Raji (cell line): ENCODE results near the gene PPP2R3A.

Experiments
- POLR2A ChIP-seq: IDR thresholded peaks from 2 replicates; pipeline ENCODE4 v1.6.1; 2011; ENCODE audit warnings: low read depth, low read length, control low read depth; ENCODE audit not compliant: insufficient read depth

The PPP2R3A gene

DNA sequence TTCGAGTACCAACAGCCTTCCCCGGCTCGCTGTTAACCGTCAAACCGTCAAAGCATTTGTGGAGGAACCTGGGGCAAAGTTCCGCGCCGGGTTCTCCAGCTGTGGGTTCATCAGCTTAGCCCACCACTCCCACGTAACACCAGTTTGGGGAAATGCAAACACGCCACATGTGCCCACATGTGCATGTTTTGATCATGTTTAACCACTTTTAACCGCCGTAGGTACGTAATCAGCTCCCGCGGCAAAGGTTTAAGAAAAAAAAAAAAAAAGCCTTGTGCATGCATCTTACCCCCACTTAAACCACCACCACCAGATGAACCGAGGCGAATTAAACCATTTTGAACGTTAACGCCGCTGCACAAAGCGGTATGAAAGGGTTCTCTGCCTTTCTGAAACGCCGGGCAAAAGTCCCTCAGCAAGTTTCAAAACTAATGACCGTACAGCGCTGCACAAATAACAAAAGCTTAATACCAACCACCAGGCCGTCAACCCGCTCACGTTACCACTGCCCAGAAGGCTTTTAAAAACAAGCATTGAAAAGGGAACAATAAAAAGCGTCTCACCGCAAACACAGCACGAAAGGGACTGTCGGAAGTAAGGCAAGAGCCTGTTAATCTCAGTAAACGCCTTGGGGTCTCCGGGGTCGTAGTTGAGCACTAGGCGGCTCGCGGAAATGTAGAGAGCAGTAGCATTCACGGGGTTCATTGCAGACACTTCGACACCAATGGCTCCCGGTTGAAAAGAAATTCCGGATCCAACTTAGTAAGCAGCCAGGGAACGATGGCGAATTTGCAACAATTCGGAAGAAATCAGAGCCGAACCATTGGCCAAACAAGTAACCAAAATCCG is 229.1 kb downstream of the PPP2R3A start:
- TF ChIP-seq POLR2A: no peak

DNA sequence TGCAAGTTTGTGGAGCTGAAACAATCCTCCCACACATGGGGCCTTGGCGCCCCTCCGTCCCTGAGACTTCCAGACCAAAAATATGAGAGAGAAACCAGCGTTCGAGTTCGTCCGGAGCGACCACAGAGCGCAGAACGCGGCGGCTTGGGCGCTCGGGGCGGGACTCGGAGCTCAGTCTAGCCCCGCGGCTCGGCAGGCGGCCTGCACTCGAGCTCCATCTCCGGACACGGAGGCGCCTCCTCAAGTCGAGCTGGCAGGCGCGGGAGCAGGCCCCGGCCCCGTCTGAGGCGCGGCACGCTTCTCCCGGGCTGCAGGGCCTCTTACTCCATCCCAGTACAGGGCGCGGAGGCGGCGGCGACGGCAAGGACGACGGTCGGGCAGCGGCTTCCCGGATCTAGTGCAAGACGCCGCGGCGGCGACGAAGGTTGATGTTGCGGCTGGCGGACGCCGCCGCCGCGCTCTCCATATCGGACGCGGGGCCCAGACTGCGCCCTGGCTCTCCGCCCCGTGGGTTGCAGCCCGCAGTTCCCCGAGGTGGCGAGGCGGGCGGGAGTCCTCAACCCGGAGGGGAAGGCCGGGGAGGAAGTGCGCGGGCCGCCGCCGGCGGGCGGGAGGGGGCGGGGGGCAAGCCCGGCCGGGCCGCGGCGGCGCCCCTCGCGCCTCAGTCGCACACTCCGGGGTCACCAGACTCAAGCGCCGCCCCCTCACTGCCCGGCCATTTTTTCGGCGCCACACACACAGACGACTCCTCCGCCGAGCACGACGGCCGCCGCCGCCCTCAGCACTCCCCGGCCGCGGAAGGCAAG is 229.9 kb downstream of the PPP2R3A start:
- no peak for TF ChIP-seq POLR2A

DNA sequence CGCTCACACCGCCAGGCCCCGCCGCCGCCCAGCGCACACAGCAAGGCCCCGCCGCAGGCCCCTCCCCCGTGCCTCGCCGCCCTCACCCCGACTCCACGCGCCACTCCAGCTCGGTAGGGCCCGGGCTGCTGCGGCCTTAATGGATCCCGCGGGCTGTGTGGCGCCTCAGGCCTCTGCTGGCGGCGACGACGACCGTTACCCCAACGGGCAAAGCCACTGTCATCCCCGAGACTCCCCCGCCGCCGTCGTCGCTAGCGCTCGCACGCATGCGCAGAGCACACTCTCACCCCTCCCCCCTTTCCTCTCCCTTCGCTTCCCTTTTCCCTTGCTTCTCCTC is 230.5 kb downstream of the PPP2R3A start, which contains the start of gene MSL2:
Gene MSL2 (minus strand): TSS at position 272 of the 337 bp plus-strand sequence. CDS start 1,222 bp downstream, outside the sequence.
- peak; percentile 86 for TF ChIP-seq POLR2A

DNA sequence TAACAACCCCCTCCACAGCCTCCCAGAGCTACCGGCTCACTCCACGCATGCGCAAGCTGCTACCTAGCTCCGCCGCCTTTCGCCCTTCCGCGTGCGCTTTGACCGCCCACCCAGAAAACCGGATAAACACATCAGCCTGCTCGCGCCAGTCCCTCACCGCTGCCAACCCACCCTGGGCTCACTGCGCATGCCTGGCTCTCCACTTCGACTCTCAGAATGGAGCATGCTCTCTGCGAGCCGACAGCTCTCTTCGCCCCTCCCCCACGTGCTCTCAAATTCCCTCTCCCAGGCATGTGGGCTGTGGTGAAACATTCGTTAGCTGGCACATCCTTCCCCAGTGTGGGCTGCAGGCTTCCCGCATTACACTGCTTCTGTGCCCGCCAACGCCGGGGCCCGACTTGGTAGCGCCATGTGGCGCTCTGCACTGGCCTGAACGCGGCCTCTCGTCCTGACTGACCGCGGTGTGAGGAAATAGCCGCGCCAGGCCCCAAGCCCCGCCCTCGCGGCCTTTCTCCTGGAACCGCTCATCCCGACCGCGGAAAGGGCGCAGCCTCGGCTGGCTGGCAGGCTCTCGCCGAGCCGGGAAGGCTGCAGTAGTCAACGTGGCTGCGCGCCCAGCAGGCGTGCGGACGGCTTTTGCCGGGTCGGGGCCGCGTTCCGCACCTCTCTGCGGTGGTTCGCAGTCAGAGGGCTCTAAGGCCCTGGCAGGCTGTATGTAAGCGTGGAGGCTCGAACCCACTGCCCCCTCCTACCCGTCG is 231.1 kb downstream of the PPP2R3A start:
- TF ChIP-seq POLR2A: peak; percentile 59

DNA sequence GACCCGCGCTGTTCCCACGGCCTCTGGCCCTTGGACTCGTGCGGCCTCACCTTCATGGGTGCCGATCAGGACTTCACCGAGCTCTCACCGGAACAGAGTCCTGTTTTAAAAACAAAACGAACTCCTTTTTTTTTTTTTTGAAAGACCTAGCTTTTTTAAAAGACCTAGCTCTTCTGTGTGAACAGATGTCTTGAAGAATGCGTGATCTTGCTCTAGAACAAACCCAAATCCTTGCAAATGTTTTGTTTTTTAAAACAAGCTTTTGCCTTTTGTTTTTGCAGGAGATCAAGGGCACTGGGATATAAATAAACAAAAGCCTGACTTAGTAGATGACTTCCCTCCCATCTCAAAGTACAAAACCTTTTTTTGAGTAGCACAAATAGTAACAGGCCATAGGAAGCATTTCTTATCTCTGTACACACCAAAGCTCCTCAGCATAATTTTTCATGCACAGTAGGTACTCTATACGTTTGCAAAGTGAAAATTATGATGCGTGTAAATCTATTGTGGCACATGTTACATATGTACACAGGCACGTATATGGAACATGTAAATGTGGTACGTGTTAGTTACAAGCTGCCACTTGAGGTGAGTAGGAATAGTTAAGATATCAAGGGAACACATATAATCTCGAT is 231.7 kb downstream of the PPP2R3A start:
- no peak for TF ChIP-seq POLR2A
